HepG2 (cell line): ENCODE measurements around the gene ZNF514. TPM values are rescaled to one million over a fixed set of nuclear protein-coding genes. Genes with fewer than 3 reads are reported as not detected.

Experiments used
- CHD4 ChIP-seq: fragments of 200-600 bp; sonication (generic); IDR thresholded peaks from 2 replicates; pipeline ENCODE4 v1.7.0; 2017; ENCODE audit warnings: mild to moderate bottlenecking, low read length, borderline replicate concordance
- HNRNPUL1 ChIP-seq: fragments of 200-400 bp; formaldehyde crosslinking; IDR thresholded peaks from 2 replicates; pipeline ENCODE4 v1.6.1; 2017; ENCODE audit warnings: low read depth, mild to moderate bottlenecking, low read length, moderate library complexity
- HOXA3 ChIP-seq: sonication (generic); formaldehyde crosslinking; IDR thresholded peaks from 2 replicates; pipeline ENCODE4 v1.5.0; 2020; ENCODE audit warnings: missing genetic modification reagents
- KLF15 ChIP-seq: sonication (generic); formaldehyde crosslinking; IDR thresholded peaks from 2 replicates; pipeline ENCODE4 v1.8.1; 2023; ENCODE audit warnings: borderline replicate concordance, mild to moderate bottlenecking, inconsistent platforms, missing genetic modification reagents, mixed read lengths
- MATR3 ChIP-seq: sonication (generic); formaldehyde crosslinking; IDR thresholded peaks from 2 replicates; pipeline ENCODE4 v1.4.0; 2020; ENCODE audit warnings: missing genetic modification reagents
- POLR2G ChIP-seq: fragments of 200-400 bp; formaldehyde crosslinking; IDR thresholded peaks from 2 replicates; pipeline ENCODE4 v1.6.1; 2018; ENCODE audit warnings: mild to moderate bottlenecking, low read depth, low read length, moderate library complexity
- SMAD1 ChIP-seq: sonication (generic); formaldehyde crosslinking; IDR thresholded peaks from 2 replicates; pipeline ENCODE4 v1.4.0; 2020; ENCODE audit warnings: missing genetic modification reagents, low read depth, mild to moderate bottlenecking, borderline replicate concordance
- TCF7L2 ChIP-seq: IDR thresholded peaks from 2 replicates; pipeline ENCODE4 v1.6.1; 2011; ENCODE audit warnings: mild to moderate bottlenecking, low read depth, low read length, moderate library complexity
- YEATS4 ChIP-seq: sonication (generic); formaldehyde crosslinking; IDR thresholded peaks from 2 replicates; pipeline ENCODE4 v1.4.0; 2020; ENCODE audit warnings: missing genetic modification reagents, borderline replicate concordance
- ZBTB42 ChIP-seq: sonication (generic); formaldehyde crosslinking; IDR thresholded peaks from 2 replicates; pipeline ENCODE4 v1.5.0; 2020; ENCODE audit warnings: mild to moderate bottlenecking, missing genetic modification reagents
- ZNF362 ChIP-seq: sonication (generic); formaldehyde crosslinking; IDR thresholded peaks from 2 replicates; pipeline ENCODE4 v1.4.0; 2020; ENCODE audit warnings: missing genetic modification reagents, mild to moderate bottlenecking, borderline replicate concordance
- ZNF557 ChIP-seq: sonication (generic); formaldehyde crosslinking; IDR thresholded peaks from 2 replicates; pipeline ENCODE4 v1.4.0; 2020; ENCODE audit warnings: missing genetic modification reagents
- ZNF761 ChIP-seq: sonication (generic); formaldehyde crosslinking; conservative IDR thresholded peaks from 2 replicates; pipeline ENCODE4 v1.4.0; 2020; ENCODE audit warnings: mild to moderate bottlenecking, missing genetic modification reagents
- polyA plus RNA-seq, 8 experiments: library from polyadenylated mRNA; depleted of rRNA in 3 of 8; stranded (reverse) in 7 of 8; unstranded in 1 of 8; fragments of >200 nt; fragmentation: Illumina TruSeq in 4 of 8; extraction: Trizol in 4 of 8; gene quantifications; 2 replicates each; pipeline versions ENCODE4 v1.2.1 to v1.2.3, GENCODE V29; 2011 to 2016; ENCODE audit warnings: low read depth in 4 of 8, missing spikeins in 1 of 8, mixed read lengths in 1 of 8; ENCODE audit not compliant: insufficient read depth in 1 of 8
- total RNA-seq, 5 experiments: library from RNA; depleted of rRNA; stranded (reverse); fragments of >200 nt; fragmentation: Illumina TruSeq; extraction: Trizol; gene quantifications; 2 replicates each; pipeline ENCODE4 v1.2.3, GENCODE V29; 2016; ENCODE audit warnings: low read depth in 1 of 5
- TF ChIP-seq, protein P1 (sequence below): sonication (generic); formaldehyde crosslinking; IDR thresholded peaks from 2 replicates; pipeline ENCODE4 v1.4.0; 2020; ENCODE audit warnings: mild to moderate bottlenecking, missing genetic modification reagents
- TF ChIP-seq, protein P2 (sequence below): sonication (generic); formaldehyde crosslinking; IDR thresholded peaks from 2 replicates; pipeline ENCODE4 v1.4.0; 2020; ENCODE audit warnings: missing genetic modification reagents
- TF ChIP-seq, protein P3 (sequence below): IDR thresholded peaks from 2 replicates; pipeline ENCODE4 v1.6.1; 2016; ENCODE audit warnings: control low read depth
- TF ChIP-seq, protein P4 (sequence below): sonication (generic); formaldehyde crosslinking; IDR thresholded peaks from 2 replicates; pipeline ENCODE4 v1.5.0; 2020; ENCODE audit warnings: mild to moderate bottlenecking, missing genetic modification reagents, moderate library complexity
- TF ChIP-seq, protein P5 (sequence below): sonication (generic); formaldehyde crosslinking; conservative IDR thresholded peaks from 2 replicates; pipeline ENCODE4 v1.4.0; 2020; ENCODE audit warnings: missing genetic modification reagents

ZNF514 gene
- total and polyA plus RNA-seq, 2 of the 13 experiments (the other 11 are each of a cell fraction or from before 2014, with no cell fraction given), result 15.2 to 18.7 TPM

DNA sequence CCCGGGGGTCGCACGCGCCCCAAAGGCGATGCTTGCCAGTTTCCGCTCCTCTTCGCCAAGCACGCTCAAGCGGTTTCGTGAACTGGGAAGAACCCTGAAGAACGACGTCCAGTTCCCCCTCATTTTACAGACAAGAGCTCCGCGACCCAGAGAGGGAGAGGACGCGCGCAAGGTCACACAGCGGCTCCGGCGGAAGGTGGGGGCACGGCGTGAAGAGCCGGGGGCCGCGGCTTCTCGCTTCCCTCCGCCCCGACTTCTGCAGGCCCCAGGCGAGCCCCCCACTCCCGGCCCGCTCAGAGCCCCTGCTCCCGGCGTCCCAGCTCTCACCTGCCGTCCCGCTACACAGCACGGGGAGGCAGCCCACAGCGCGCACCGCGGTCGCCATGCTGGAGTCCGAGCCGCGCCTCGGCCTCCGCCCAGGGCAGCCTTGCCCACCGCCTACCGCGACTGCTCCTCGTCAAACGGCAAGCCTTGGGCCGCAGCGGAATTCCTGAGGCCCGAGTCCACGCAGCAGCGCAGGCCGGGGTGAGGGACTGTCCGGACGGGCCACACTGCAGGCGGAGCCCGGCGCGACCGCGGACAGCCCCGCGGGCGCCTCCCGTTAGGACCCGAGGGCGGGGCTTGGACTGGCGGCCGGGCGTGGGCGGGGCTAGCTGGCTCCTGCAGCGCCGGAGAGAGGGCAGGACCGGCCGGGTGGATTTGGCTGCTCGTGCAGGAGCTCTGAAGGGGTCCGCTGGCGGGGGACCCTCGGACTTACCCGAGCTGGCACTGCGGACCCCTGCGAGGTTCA is 38.0 kb downstream of the ZNF514 start, which contains the start of gene MRPS5 (continued):
- TF ChIP-seq, protein P1, sequence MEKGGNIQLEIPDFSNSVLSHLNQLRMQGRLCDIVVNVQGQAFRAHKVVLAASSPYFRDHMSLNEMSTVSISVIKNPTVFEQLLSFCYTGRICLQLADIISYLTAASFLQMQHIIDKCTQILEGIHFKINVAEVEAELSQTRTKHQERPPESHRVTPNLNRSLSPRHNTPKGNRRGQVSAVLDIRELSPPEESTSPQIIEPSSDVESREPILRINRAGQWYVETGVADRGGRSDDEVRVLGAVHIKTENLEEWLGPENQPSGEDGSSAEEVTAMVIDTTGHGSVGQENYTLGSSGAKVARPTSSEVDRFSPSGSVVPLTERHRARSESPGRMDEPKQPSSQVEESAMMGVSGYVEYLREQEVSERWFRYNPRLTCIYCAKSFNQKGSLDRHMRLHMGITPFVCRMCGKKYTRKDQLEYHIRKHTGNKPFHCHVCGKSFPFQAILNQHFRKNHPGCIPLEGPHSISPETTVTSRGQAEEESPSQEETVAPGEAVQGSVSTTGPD (CRISPR knock-in tag), result no peak
- TF ChIP-seq POLR2G (peak; percentile 93), HOXA3 (CRISPR knock-in tag) (peak; percentile 86), CHD4 (no peak), HNRNPUL1 (no peak), SMAD1 (CRISPR knock-in tag) (peak; percentile 95; the same call in 1 of the 2 replicates), KLF15 (CRISPR knock-in tag) (peak; percentile 52; the same call in 1 of the 2 replicates), ZBTB42 (no peak), ZNF557 (0 out of 2 replicates have a peak, but pooled peaks have one; percentile 73), ZNF362 (peak; percentile 71; the same call in 1 of the 2 replicates), ZNF761 (CRISPR knock-in tag) (peak; percentile 88; the same call in 1 of the 2 replicates), TCF7L2 (no peak), YEATS4 (CRISPR knock-in tag) (peak; percentile 99), MATR3 (no peak)
- TF ChIP-seq, protein P2, sequence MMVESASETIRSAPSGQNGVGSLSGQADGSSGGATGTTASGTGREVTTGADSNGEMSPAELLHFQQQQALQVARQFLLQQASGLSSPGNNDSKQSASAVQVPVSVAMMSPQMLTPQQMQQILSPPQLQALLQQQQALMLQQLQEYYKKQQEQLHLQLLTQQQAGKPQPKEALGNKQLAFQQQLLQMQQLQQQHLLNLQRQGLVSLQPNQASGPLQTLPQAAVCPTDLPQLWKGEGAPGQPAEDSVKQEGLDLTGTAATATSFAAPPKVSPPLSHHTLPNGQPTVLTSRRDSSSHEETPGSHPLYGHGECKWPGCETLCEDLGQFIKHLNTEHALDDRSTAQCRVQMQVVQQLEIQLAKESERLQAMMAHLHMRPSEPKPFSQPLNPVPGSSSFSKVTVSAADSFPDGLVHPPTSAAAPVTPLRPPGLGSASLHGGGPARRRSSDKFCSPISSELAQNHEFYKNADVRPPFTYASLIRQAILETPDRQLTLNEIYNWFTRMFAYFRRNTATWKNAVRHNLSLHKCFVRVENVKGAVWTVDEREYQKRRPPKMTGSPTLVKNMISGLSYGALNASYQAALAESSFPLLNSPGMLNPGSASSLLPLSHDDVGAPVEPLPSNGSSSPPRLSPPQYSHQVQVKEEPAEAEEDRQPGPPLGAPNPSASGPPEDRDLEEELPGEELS, result peak; percentile 31
- TF ChIP-seq, protein P3, sequence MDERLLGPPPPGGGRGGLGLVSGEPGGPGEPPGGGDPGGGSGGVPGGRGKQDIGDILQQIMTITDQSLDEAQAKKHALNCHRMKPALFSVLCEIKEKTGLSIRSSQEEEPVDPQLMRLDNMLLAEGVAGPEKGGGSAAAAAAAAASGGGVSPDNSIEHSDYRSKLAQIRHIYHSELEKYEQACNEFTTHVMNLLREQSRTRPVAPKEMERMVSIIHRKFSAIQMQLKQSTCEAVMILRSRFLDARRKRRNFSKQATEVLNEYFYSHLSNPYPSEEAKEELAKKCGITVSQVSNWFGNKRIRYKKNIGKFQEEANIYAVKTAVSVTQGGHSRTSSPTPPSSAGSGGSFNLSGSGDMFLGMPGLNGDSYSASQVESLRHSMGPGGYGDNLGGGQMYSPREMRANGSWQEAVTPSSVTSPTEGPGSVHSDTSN, result no peak
- TF ChIP-seq, protein P4, sequence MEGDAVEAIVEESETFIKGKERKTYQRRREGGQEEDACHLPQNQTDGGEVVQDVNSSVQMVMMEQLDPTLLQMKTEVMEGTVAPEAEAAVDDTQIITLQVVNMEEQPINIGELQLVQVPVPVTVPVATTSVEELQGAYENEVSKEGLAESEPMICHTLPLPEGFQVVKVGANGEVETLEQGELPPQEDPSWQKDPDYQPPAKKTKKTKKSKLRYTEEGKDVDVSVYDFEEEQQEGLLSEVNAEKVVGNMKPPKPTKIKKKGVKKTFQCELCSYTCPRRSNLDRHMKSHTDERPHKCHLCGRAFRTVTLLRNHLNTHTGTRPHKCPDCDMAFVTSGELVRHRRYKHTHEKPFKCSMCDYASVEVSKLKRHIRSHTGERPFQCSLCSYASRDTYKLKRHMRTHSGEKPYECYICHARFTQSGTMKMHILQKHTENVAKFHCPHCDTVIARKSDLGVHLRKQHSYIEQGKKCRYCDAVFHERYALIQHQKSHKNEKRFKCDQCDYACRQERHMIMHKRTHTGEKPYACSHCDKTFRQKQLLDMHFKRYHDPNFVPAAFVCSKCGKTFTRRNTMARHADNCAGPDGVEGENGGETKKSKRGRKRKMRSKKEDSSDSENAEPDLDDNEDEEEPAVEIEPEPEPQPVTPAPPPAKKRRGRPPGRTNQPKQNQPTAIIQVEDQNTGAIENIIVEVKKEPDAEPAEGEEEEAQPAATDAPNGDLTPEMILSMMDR (CRISPR knock-in tag), result peak; percentile 40
- TF ChIP-seq, protein P5, sequence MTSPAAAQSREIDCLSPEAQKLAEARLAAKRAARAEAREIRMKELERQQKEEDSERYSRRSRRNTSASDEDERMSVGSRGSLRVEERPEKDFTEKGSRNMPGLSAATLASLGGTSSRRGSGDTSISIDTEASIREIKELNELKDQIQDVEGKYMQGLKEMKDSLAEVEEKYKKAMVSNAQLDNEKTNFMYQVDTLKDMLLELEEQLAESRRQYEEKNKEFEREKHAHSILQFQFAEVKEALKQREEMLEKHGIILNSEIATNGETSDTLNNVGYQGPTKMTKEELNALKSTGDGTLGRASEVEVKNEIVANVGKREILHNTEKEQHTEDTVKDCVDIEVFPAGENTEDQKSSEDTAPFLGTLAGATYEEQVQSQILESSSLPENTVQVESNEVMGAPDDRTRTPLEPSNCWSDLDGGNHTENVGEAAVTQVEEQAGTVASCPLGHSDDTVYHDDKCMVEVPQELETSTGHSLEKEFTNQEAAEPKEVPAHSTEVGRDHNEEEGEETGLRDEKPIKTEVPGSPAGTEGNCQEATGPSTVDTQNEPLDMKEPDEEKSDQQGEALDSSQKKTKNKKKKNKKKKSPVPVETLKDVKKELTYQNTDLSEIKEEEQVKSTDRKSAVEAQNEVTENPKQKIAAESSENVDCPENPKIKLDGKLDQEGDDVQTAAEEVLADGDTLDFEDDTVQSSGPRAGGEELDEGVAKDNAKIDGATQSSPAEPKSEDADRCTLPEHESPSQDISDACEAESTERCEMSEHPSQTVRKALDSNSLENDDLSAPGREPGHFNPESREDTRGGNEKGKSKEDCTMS (CRISPR knock-in tag), result no peak
